HG03060 (cell line): ENCODE results near the gene UFD1.

ENCODE experiments used
- ATAC-seq: cut with Tn5 transposase; IDR thresholded peaks from one replicate; pipeline ENCODE4 v1.9.1; 2021; ENCODE audit warnings: low read depth, moderate number of reproducible peaks; ENCODE audit not compliant: unreplicated experiment

Gene UFD1

GRCh38 chr22:19478901-19479354 lies at the start of gene UFD1:
Gene UFD1 (minus strand): TSS chr22:19479193. CDS start chr22:19479085, 108 bp downstream.
- peak; percentile 12 for ATAC-seq

GRCh38 chr22:19527861-19528417 lies 48.9 kb upstream of the UFD1 start:
- no peak for ATAC-seq

GRCh38 chr22:19527321-19527721 lies 48.3 kb upstream of the UFD1 start:
- no peak for ATAC-seq

GRCh38 chr22:19526702-19527111 lies 47.7 kb upstream of the UFD1 start:
- ATAC-seq: no peak

- no peak for ATAC-seq
These were observed 47.2 kb upstream of the UFD1 start for GRCh38 chr22:19526076-19526701.

GRCh38 chr22:19525666-19526065 lies 46.7 kb upstream of the UFD1 start:
- ATAC-seq: no peak

- ATAC-seq: no peak
These were observed 46.2 kb upstream of the UFD1 start for GRCh38 chr22:19525116-19525660.

GRCh38 chr22:19524170-19525115 lies 45.5 kb upstream of the UFD1 start, which contains the start of gene CLDN5:
Gene CLDN5 (minus strand): TSS chr22:19524410. CDS start chr22:19524255, 155 bp downstream.
- no peak for ATAC-seq

GRCh38 chr22:19523240-19524169 lies 44.5 kb upstream of the UFD1 start:
- ATAC-seq: no peak

GRCh38 chr22:19522881-19523239 lies 43.9 kb upstream of the UFD1 start:
- ATAC-seq: no peak

GRCh38 chr22:19522190-19522880 lies 43.3 kb upstream of the UFD1 start:
- ATAC-seq: no peak

- ATAC-seq: no peak
These were observed 41.7 kb upstream of the UFD1 start for GRCh38 chr22:19520566-19521305.

GRCh38 chr22:19520007-19520406 lies 41.0 kb upstream of the UFD1 start:
- ATAC-seq: no peak

GRCh38 chr22:19519041-19519926 lies 40.3 kb upstream of the UFD1 start:
- ATAC-seq: no peak

- ATAC-seq: no peak
These were observed 39.6 kb upstream of the UFD1 start for GRCh38 chr22:19518635-19519034.

- no peak for ATAC-seq
These were observed 39.1 kb upstream of the UFD1 start for GRCh38 chr22:19517919-19518611.

GRCh38 chr22:19517171-19517500 lies 38.1 kb upstream of the UFD1 start:
- ATAC-seq: no peak
